ENCODE data around the gene PNPLA7.

GRCh38 chr9:137598943-137599342 is 48.7 kb upstream of the PNPLA7 start:
- no peak for TF ChIP-seq CTCF (IDR thresholded peaks at IDR 0.05 in 4 of 5, conservative IDR thresholded peaks at IDR 0.05 in 1 of 5)
- no peak for TF ChIP-seq POLR2A (IDR thresholded peaks at IDR 0.05)

All from gastrocnemius medialis (tissue), 4 donors.